ENCODE data around the gene INSIG2.

Gene INSIG2

DNA sequence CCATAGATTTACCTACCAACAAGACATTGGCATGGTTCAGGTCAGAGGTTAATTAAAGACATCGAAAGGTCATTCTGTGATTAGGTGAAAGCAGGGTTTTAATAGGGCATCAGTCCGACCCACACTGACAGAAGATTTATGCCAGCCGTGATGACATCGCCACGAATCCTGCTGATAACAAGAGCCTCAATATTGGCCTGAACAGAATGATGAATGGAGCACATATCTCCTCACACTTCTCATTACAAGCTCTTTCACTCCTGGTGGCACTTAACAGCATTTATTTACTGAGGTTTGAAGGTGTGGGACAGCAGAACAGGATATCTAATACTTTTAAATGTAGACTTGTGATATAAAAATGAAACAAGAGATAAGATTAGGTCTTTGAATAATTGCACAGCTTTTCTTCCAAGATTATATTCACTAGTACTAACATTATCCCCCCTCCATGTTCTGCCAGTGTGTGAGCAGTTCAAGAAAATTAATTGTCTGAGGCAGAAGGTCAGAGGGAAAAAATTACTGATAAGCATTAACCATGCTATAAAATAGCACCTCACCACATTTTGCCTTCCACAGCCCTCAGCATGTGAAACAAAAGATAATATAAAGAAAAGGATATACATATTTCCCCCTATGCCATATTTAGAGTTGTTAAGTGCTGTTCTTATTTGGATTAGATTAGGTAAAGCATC lies 23.1 kb upstream of the INSIG2 start:
- no peak overlapping the region for H3K4me3 ChIP-seq (ENCODE audit: low read length)
- no peaks in the 10 kb centered on the region for H3K4me1 ChIP-seq (ENCODE audit: control insufficient read depth, insufficient read depth, low read length)
- H3K27me3 ChIP-seq (ENCODE audit: control insufficient read depth, insufficient read depth, low read length): no peaks in the 10 kb centered on the region
- no peak overlapping the region for H3K27ac ChIP-seq (ENCODE audit: low read depth, low read length)
- no peak overlapping the region for H3K9ac ChIP-seq (ENCODE audit: low read length)
- no peaks in the 10 kb centered on the region for H3K36me3 ChIP-seq (ENCODE audit: control insufficient read depth, insufficient read depth, low read length)

DNA sequence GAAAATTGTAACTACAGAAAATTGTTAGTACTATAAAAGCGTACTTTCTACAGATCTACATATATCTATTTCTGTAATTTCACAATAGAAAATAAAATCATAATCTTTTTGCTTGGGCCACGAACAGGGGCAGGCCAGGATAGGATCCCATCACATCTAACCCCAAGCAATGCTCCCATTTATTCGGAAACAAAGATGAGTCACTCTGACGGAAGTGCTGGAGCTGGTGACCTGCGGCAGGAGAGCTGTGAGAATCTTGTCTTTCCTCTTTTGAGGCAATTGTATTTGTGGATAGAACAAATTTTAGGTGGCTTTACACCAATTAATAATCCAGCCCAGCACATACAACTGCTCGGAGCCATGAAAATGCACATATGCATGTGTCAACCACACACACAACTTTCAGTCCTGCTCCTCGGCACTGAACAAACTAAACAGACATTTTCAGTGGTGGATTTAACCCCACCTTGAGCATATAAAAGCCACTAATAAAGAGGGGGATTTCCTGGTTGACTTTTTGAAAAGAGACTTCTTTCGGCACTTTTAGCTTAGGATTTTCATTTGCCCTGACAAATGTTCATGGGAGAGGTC lies 22.3 kb upstream of the INSIG2 start:
- no peaks in the 10 kb centered on the region for H3K27me3 ChIP-seq (ENCODE audit: control insufficient read depth, insufficient read depth, low read length)
- no peaks in the 10 kb centered on the region for H3K36me3 ChIP-seq (ENCODE audit: control insufficient read depth, insufficient read depth, low read length)
- H3K4me1 ChIP-seq (ENCODE audit: control insufficient read depth, insufficient read depth, low read length): no peaks in the 10 kb centered on the region
- H3K27ac ChIP-seq (ENCODE audit: low read depth, low read length): no peak overlapping the region
- no peak overlapping the region for H3K9ac ChIP-seq (ENCODE audit: low read length)
- no peak overlapping the region for H3K4me3 ChIP-seq (ENCODE audit: low read length)

DNA sequence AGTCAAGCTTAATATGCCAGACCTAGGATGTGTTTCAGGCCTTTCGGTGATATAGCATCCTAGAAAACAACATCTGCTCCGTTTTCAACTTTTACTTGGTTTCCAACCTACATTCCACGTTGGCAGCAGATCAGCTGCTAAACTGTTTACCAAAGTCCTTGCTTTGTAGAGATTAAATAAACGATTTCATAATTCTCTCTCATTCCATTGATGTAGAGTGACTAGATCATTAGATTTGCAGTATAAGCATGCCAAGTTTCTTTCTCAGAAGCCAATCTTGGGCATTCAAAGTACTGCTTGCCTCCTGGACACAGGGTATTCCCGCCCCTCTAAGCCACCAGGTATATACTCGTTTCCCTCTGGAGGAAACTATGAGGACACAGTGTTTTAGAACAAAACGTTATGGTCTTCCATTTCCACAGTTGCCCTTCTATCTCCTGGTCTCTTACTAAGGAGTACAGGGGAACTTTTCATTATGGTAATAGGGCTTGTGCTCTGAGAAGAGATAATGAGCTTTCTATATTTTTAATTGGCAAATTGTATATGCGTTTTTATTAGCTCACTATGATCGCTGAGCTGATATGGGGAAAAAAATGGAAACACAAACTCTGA lies 10.5 kb upstream of the INSIG2 start:
- Histone ChIP-seq H3K4me1 (ENCODE audit: control insufficient read depth, insufficient read depth, low read length) (no peaks in the 10 kb centered on the region), H3K4me3 (ENCODE audit: low read length) (no peak overlapping the region), H3K9ac (ENCODE audit: low read length) (no peak overlapping the region), H3K36me3 (ENCODE audit: control insufficient read depth, insufficient read depth, low read length) (no peaks in the 10 kb centered on the region), H3K27me3 (ENCODE audit: control insufficient read depth, insufficient read depth, low read length) (no peaks in the 10 kb centered on the region), H3K27ac (ENCODE audit: low read depth, low read length) (no peak overlapping the region)

DNA sequence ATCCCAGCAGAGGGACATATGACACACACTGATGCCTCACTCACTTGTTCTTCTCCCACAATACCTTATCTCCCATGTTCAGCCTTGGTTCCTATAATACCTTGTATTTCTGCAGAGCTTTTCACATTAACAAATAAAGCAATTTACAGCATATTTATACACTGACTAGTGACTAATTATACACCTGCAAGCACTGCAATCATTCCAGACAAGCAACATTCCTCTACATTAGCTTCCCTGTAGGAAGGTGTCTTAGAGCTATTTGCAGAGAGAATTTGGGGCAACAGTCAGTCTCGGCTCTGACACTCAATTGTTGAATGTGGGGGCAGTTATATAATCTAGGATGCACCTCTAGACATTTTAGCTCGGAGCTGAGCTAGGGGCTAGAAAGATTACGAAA lies 9.5 kb upstream of the INSIG2 start:
- Histone ChIP-seq H3K4me1 (ENCODE audit: control insufficient read depth, insufficient read depth, low read length) (no peaks in the 10 kb centered on the region), H3K27ac (ENCODE audit: low read depth, low read length) (no peak overlapping the region), H3K4me3 (ENCODE audit: low read length) (no peak overlapping the region)

DNA sequence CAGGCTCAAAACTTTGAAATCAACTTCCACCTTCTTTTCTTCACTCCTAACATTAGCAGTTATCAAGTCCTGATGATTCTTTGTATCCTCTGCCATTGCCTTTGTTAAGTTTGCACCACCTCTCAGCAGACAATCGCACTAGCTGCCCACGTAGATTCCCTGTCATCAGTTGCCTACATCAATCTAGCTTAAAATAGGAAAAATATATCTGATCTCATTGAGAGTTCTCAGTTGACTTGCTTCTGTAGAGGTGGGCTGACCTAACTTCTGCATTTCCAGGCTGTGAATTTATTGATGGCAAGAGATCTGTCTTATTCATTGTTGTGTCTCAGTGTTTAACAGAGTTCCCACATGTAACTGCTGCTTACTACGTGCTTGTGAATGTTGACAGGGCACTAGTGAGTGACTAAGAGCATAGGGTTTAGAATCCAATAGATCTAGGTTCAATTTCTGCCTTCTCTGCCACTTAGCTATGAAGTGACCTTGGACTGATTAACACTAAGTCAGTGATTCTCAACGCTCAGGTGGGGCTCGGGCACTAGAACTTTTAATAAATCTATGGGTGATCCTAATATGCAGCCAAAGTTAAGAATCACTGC lies 3.7 kb upstream of the INSIG2 start:
- Histone ChIP-seq H3K4me3 (ENCODE audit: low read length) (no peak overlapping the region), H3K9ac (ENCODE audit: low read length) (no peak overlapping the region)

More for the DNA sequence above, 9.5 kb upstream of the INSIG2 start:
- Histone ChIP-seq H3K9ac (ENCODE audit: low read length) (no peak overlapping the region), H3K27me3 (ENCODE audit: control insufficient read depth, insufficient read depth, low read length) (no peaks in the 10 kb centered on the region), H3K36me3 (ENCODE audit: control insufficient read depth, insufficient read depth, low read length) (no peaks in the 10 kb centered on the region)

DNA sequence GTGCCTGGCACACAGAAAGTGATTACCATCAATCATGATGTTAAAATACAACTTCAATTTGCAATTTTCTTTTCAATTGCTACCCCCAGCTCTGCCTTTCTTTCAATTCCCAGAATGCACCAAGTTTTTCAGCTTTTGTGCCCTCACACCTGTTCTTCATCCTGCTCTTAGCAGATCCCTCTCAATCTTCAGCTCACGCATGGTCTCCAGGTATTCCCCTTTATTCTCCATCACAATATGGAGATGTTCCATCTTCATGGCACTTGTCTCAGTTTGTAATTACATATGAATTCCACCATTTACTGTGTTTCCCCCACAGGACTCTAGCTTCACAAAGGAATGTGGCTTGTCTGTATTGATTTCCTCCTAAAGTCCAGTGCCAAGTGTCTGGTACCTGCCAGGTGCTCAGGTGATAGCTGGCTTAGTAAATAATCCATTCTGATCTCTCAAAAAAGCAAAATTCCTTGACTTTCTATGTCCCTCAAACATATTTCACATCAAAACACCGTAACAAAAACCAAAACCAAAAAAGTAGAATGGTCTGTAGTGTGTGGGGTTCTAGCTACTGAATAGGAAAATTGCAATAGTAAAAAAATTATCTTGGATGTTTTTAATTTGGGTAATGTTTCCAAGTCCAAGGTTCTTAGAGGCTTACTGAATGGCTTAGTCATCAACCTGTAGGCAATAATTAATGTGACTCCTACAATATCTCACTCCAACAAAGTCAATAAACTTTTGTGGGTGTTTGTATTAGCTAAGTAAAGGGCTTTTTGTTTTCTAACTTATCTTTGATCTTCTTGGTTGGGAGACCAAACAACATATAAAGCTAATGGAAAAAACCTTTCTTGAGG lies 2.9 kb upstream of the INSIG2 start:
- Histone ChIP-seq H3K9ac (ENCODE audit: low read length) (no peak overlapping the region), H3K27me3 (ENCODE audit: control insufficient read depth, insufficient read depth, low read length) (no peaks in the 10 kb centered on the region), H3K27ac (ENCODE audit: low read depth, low read length) (no peak overlapping the region), H3K4me1 (ENCODE audit: control insufficient read depth, insufficient read depth, low read length) (peaks cover 3% of the 10 kb centered on the region), H3K36me3 (ENCODE audit: control insufficient read depth, insufficient read depth, low read length) (no peaks in the 10 kb centered on the region), H3K4me3 (ENCODE audit: low read length) (no peak overlapping the region)

More for the DNA sequence above, 3.7 kb upstream of the INSIG2 start:
- H3K36me3 ChIP-seq (ENCODE audit: control insufficient read depth, insufficient read depth, low read length): no peaks in the 10 kb centered on the region
- no peak overlapping the region for H3K27ac ChIP-seq (ENCODE audit: low read depth, low read length)
- no peaks in the 10 kb centered on the region for H3K27me3 ChIP-seq (ENCODE audit: control insufficient read depth, insufficient read depth, low read length)
- H3K4me1 ChIP-seq (ENCODE audit: control insufficient read depth, insufficient read depth, low read length): peaks cover 3% of the 10 kb centered on the region

DNA sequence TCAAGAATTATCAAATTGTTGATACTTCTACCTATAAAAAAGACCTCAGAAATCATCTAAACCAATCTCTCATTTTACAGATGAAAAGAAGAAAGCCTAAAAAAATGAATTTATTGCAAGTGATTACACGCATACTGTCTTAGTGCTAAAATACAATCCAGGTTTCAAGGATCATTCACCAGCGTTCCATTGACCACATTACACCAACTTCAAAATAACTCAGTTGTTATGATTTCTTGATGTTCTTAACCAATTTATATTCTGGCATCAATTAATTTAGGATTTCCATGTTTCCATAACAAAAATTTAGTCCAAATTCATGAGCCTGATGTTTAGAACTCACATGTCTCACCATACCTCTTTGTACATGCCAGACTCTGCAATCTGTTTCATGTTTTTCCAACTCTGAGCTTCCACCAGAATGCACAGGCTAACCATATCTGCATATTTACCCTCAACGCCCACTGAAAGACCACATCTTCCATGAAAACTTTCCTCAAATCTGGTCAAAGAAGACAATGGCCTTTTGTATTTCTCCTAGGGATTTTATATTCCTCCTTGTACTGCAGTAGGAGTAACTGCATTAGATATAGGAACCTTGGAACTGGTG lies 2.1 kb upstream of the INSIG2 start:
- Histone ChIP-seq H3K4me1 (ENCODE audit: control insufficient read depth, insufficient read depth, low read length) (peaks cover 3% of the 10 kb centered on the region), H3K27ac (ENCODE audit: low read depth, low read length) (no peak overlapping the region), H3K4me3 (ENCODE audit: low read length) (no peak overlapping the region), H3K36me3 (ENCODE audit: control insufficient read depth, insufficient read depth, low read length) (no peaks in the 10 kb centered on the region), H3K9ac (ENCODE audit: low read length) (no peak overlapping the region), H3K27me3 (ENCODE audit: control insufficient read depth, insufficient read depth, low read length) (no peaks in the 10 kb centered on the region)

DNA sequence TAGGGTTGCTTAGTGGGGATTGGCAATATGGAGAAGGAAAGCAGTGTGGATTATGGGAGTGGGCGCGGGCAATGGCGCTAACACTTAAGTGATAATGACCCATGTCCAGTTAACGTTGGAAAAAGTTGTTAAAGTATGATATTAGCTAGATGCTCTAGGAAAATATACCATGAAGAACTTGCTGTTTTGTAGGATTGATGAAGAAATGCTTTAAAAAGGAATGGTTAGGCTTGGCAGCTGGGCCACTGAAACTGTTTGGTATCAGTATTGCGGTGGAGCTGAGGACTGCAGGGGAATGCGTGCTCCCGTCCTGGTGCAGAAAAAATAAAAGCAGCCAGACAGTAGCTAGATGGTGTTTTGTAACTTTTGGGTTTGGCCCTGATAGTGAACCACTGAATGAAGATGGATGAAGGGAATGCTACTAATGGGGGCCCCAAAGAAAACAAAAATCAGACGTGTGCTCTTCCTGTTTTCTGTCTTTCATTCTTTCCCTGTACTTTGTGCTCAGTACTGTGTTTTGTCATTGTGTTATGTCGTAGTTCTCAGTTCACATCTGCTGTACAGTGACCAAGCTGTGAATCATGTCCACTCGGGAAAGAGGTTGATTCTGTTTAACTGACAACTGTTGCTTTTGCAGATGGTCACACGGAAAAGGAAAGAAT lies 999 bp downstream of the INSIG2 start:
- H3K36me3 ChIP-seq (ENCODE audit: control insufficient read depth, insufficient read depth, low read length): no peaks in the 10 kb centered on the region
- H3K4me1 ChIP-seq (ENCODE audit: control insufficient read depth, insufficient read depth, low read length): peaks cover 3% of the 10 kb centered on the region
- H3K9ac ChIP-seq (ENCODE audit: low read length): peak overlapping the region; percentile 83
- H3K27me3 ChIP-seq (ENCODE audit: control insufficient read depth, insufficient read depth, low read length): no peaks in the 10 kb centered on the region
- no peak overlapping the region for H3K27ac ChIP-seq (ENCODE audit: low read depth, low read length)
- peak overlapping the region; percentile 78 for H3K4me3 ChIP-seq (ENCODE audit: low read length)

DNA sequence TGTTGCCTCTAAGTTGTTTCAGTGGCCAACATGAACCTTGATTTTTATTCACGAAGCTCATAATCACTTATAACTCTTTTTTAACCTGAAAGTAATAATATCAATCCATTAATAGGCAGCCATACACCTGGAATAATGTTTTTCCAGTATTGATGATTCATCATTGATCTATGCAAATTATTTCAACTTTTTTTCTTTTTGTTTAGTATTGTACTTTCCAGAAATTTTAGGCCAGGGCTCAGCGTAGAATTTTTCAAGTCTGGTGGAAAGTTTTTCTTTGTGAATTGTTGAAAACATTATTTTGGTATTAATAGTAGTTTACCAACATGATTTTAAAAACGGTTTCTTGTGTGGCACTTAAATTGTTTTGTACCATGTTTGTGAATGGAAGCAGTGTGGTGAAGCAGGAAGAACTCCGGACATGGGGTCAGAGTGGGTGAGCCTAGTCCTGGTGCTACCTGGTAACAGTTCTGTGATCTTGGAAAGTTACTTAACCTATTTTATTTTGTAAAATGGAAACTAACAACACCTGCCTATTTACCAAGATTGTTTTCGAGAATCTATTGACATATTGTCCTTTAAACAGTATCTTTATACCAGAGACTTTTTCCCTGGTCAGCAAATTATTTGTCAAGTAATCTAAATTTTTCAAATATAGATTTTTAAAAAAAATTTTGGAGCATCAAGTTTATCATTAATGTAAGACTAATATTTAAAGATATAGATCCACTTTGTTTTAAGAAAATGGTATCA lies 2.3 kb downstream of the INSIG2 start:
- Histone ChIP-seq H3K27ac (ENCODE audit: low read depth, low read length) (no peak overlapping the region), H3K27me3 (ENCODE audit: control insufficient read depth, insufficient read depth, low read length) (no peaks in the 10 kb centered on the region), H3K36me3 (ENCODE audit: control insufficient read depth, insufficient read depth, low read length) (no peaks in the 10 kb centered on the region), H3K9ac (ENCODE audit: low read length) (no peak overlapping the region), H3K4me1 (ENCODE audit: control insufficient read depth, insufficient read depth, low read length) (peaks cover 3% of the 10 kb centered on the region), H3K4me3 (ENCODE audit: low read length) (no peak overlapping the region)

DNA sequence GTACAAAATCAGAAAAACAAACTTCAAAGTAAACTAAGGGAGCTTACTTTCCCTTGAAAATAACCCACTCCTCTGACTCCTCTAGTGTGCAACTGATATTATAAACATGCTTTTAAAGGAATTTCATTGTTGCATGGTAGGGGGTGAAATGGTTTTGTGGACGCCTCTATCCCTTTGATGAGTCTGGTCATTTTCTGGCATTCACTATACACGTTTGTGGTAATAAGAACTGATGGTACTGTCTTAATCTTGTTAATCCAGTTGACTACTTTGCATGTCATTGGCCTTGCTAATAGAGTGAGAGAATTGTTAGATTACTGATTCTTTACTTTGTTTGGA lies 2.8 kb downstream of the INSIG2 start:
- Histone ChIP-seq H3K4me3 (ENCODE audit: low read length) (no peak overlapping the region), H3K4me1 (ENCODE audit: control insufficient read depth, insufficient read depth, low read length) (peaks cover 3% of the 10 kb centered on the region), H3K27ac (ENCODE audit: low read depth, low read length) (no peak overlapping the region), H3K27me3 (ENCODE audit: control insufficient read depth, insufficient read depth, low read length) (no peaks in the 10 kb centered on the region), H3K9ac (ENCODE audit: low read length) (no peak overlapping the region), H3K36me3 (ENCODE audit: control insufficient read depth, insufficient read depth, low read length) (no peaks in the 10 kb centered on the region)

DNA sequence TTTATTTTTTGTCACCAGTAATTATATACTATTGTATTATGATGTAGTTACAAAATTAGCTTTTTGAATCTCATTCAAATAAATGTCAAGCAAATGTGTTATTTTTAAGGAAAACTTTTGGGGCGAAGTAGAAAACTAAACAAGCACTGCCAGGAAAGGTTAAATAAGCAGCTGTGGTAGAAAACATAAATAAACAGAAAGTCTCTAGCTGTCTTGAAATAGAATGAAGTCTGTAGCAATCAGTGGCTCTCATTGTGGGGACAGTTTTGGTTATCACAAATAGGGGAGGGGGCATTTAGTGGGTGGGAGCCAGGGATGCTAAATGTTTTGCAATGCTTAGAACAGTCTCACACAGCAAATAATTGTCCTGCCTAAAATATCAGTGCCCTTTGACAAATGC lies 3.4 kb downstream of the INSIG2 start:
- no peaks in the 10 kb centered on the region for H3K27me3 ChIP-seq (ENCODE audit: control insufficient read depth, insufficient read depth, low read length)
- H3K4me1 ChIP-seq (ENCODE audit: control insufficient read depth, insufficient read depth, low read length): peaks cover 3% of the 10 kb centered on the region
- no peak overlapping the region for H3K27ac ChIP-seq (ENCODE audit: low read depth, low read length)
- H3K9ac ChIP-seq (ENCODE audit: low read length): no peak overlapping the region
- H3K36me3 ChIP-seq (ENCODE audit: control insufficient read depth, insufficient read depth, low read length): peaks cover 2% of the 10 kb centered on the region
- no peak overlapping the region for H3K4me3 ChIP-seq (ENCODE audit: low read length)

Data from rectal smooth muscle tissue (tissue), 1 donor.